Breast epithelium (tissue), 3 donors: ENCODE data around the gene NPSR1.

Experiments
- POLR2A ChIP-seq: fragments of 450-650 bp; IDR thresholded peaks from one replicate; pipeline ENCODE4 v1.6.1; 2016; ENCODE audit warnings: antibody characterized with exemption, mild to moderate bottlenecking, moderate library complexity
- POLR2AphosphoS5 ChIP-seq, 3 donors: sonication (generic); formaldehyde crosslinking; IDR thresholded peaks; one replicate each; pipeline ENCODE4 v1.6.1; 2017; ENCODE audit warnings: antibody characterized with exemption in 3 of 3
- TF ChIP-seq, protein P1 (sequence below), 3 donors: fragments of 450-650 bp; IDR thresholded peaks; one replicate each; pipeline ENCODE4 v1.5.1; 2016 to 2017; ENCODE audit warnings: antibody characterized with exemption in 3 of 3, mild to moderate bottlenecking in 3 of 3, moderate library complexity in 3 of 3

DNA sequence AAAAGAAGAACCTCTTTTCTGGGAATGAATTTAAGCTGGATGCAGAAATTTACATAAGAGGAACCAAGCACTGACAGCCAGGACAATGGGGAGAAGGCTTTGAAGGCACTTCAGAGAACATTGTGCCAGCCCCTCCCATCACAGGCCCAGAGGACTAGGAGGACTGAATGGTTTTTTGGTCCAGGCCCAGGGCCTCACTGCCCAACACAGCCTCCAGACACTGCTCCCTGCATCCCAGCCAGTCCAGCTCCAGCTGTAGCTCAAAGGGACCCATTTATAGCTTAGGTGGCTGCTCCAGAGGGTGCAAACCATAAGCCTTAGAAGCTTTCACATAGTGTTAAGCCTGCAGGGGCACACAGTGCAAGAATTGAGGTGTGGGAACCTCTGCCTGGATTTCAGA is 237.2 kb downstream of the NPSR1 start:
- TF ChIP-seq POLR2AphosphoS5 (IDR thresholded peaks at IDR 0.05) (no peak), POLR2A (no peak)
- TF ChIP-seq, protein P1, sequence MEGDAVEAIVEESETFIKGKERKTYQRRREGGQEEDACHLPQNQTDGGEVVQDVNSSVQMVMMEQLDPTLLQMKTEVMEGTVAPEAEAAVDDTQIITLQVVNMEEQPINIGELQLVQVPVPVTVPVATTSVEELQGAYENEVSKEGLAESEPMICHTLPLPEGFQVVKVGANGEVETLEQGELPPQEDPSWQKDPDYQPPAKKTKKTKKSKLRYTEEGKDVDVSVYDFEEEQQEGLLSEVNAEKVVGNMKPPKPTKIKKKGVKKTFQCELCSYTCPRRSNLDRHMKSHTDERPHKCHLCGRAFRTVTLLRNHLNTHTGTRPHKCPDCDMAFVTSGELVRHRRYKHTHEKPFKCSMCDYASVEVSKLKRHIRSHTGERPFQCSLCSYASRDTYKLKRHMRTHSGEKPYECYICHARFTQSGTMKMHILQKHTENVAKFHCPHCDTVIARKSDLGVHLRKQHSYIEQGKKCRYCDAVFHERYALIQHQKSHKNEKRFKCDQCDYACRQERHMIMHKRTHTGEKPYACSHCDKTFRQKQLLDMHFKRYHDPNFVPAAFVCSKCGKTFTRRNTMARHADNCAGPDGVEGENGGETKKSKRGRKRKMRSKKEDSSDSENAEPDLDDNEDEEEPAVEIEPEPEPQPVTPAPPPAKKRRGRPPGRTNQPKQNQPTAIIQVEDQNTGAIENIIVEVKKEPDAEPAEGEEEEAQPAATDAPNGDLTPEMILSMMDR (IDR thresholded peaks at IDR 0.05): no peak
